GM23248 (cell line): ENCODE measurements around the gene TSPY8. TPM values are rescaled to one million over a fixed set of nuclear protein-coding genes. Genes with fewer than 3 reads are reported as not detected.
"Not testable (repeated sequence)": the region's sequence is repeated elsewhere in the genome, so short reads cannot be mapped to it uniquely, and the experiment has no call there.

Experiments
- DNase-seq: peaks from one replicate; pipeline ENCODE4 v3.0.0-alpha.2; 2015
- H2AFZ ChIP-seq: fragments of 200-600 bp; sonication (generic); 2 replicates; pipeline ENCODE4 v1.6.1; 2016; ENCODE audit warnings: antibody characterized with exemption
- H3F3A ChIP-seq: fragments of 200-600 bp; sonication (generic); 2 replicates; pipeline ENCODE4 v1.6.1; 2016; ENCODE audit warnings: mild to moderate bottlenecking, antibody characterized with exemption, mixed run types; ENCODE audit not compliant: insufficient read depth
- H3K27ac ChIP-seq: fragments of 200-600 bp; sonication (generic); 2 replicates; pipeline ENCODE4 v1.5.1; 2016; ENCODE audit warnings: mild to moderate bottlenecking
- H3K27me3 ChIP-seq: fragments of 200-600 bp; sonication (generic); replicated peaks from 2 replicates; pipeline ENCODE4 v1.6.1; 2016; ENCODE audit warnings: mild to moderate bottlenecking; ENCODE audit not compliant: insufficient read depth
- H3K36me3 ChIP-seq: fragments of 200-600 bp; sonication (generic); 2 replicates; pipeline ENCODE4 v1.6.1; 2016; ENCODE audit warnings: low read depth, mild to moderate bottlenecking
- H3K4me1 ChIP-seq: fragments of 200-600 bp; sonication (generic); 2 replicates; pipeline ENCODE4 v1.6.1; 2016; ENCODE audit warnings: mild to moderate bottlenecking; ENCODE audit not compliant: insufficient read depth
- H3K4me2 ChIP-seq: fragments of 200-600 bp; sonication (generic); one replicate; pipeline ENCODE4 v1.6.1; 2016; ENCODE audit warnings: mild to moderate bottlenecking; ENCODE audit not compliant: unreplicated experiment
- H3K4me3 ChIP-seq: fragments of 200-600 bp; sonication (generic); 2 replicates; pipeline ENCODE4 v1.5.1; 2016; ENCODE audit warnings: mild to moderate bottlenecking
- H3K79me2 ChIP-seq: fragments of 200-600 bp; sonication (generic); 2 replicates; pipeline ENCODE4 v1.6.1; 2016; ENCODE audit warnings: mild to moderate bottlenecking; ENCODE audit not compliant: insufficient read depth
- H3K9ac ChIP-seq: fragments of 200-600 bp; sonication (generic); 2 replicates; pipeline ENCODE4 v1.6.1; 2016; ENCODE audit warnings: mild to moderate bottlenecking
- H3K9me2 ChIP-seq: fragments of 200-600 bp; sonication (generic); 2 replicates; pipeline ENCODE4 v1.6.1; 2016; ENCODE audit warnings: mixed run types, mild to moderate bottlenecking, moderate library complexity; ENCODE audit not compliant: insufficient read depth
- H3K9me3 ChIP-seq: fragments of 200-600 bp; sonication (generic); one replicate; pipeline ENCODE4 v1.6.1; 2017; ENCODE audit warnings: low read depth
- H4K20me1 ChIP-seq: fragments of 200-600 bp; sonication (generic); 2 replicates; pipeline ENCODE4 v1.6.0; 2016; ENCODE audit not compliant: insufficient read depth
- EZH2phosphoT487 ChIP-seq: fragments of 200-600 bp; sonication (generic); IDR thresholded peaks from 2 replicates; pipeline ENCODE4 v1.6.1; 2018; ENCODE audit warnings: antibody characterized with exemption, moderate library complexity, mild to moderate bottlenecking, low read depth; ENCODE audit not compliant: insufficient read depth
- whole genome bisulfite sequencing, 2 experiments: methylation state at CpG; one replicate each; pipeline ENCODE4 v1.1.6; 2015 to 2017; ENCODE audit warnings: low lambda C conversion rate in 2 of 2, low coverage in 1 of 2; ENCODE audit errors: missing lambda C conversion rate in 2 of 2; 5-methylcytosine and 5-hydroxymethylcytosine counted together
- in situ Hi-C: fragments of 300-500 bp; cut with MboI; formaldehyde crosslinking; loops from 2 replicates; pipeline ENCODE4 v1.15.0; 2020
- polyA plus RNA-seq: library from polyadenylated mRNA; unstranded; fragments of >200 nt; fragmentation: Nextera tagmentation; extraction: Ambion mirVana; gene quantifications from 2 replicates; pipeline ENCODE4 v1.2.1, GENCODE V29; 2016
- small RNA-seq: library from RNA; depleted of rRNA; stranded (forward); fragments of <200 nt; gene quantifications from one replicate; pipeline ENCODE3, GENCODE V24; 2014; ENCODE audit warnings: low read depth, low replicate concordance
- total RNA-seq: library from RNA; depleted of rRNA; stranded (reverse); fragments of >200 nt; shearing (Covaris generic); gene quantifications from 2 replicates; pipeline ENCODE4 v1.2.3, GENCODE V29; 2014; rRNA removed

Gene TSPY8
- total RNA-seq (not detected in 2 replicates), polyA plus RNA-seq (not detected in 2 replicates)

GRCh38 chrY:9357497-9357896, at the start of gene TSPY8:
Gene TSPY8, plus strand, starts transcription at chrY:9357797. Its CDS starts 46 bp downstream, at chrY:9357843.
- H3K4me1 ChIP-seq, H3K4me2 ChIP-seq, H3F3A ChIP-seq, DNase-seq, H3K27ac ChIP-seq, H3K9ac ChIP-seq, H3K9me2 ChIP-seq, H3K4me3 ChIP-seq, H3K9me3 ChIP-seq, H3K36me3 ChIP-seq, H4K20me1 ChIP-seq, H2AFZ ChIP-seq, in situ Hi-C loops, H3K27me3 ChIP-seq, H3K79me2 ChIP-seq: not testable (repeated sequence)
- WGBS, 2 experiments: no CpG with 5 or more reads among the region's 25 CpGs

GRCh38 chrY:9320996-9321395, 36.6 kb upstream of the TSPY8 start:
- H2AFZ ChIP-seq: peak overlapping the region; percentile 45; the same call in 1 of the 2 replicates

GRCh38 chrY:9337164-9337563, 20.4 kb upstream of the TSPY8 start, which contains the start of gene TSPY4:
Gene TSPY4, plus strand, starts transcription at chrY:9337464. Its CDS starts 46 bp downstream, at chrY:9337510.
- H3K27ac ChIP-seq, H3K9ac ChIP-seq, H4K20me1 ChIP-seq, H2AFZ ChIP-seq, H3K79me2 ChIP-seq, H3K27me3 ChIP-seq, H3K4me2 ChIP-seq, H3K9me3 ChIP-seq, DNase-seq, H3K36me3 ChIP-seq, in situ Hi-C loops, H3K4me3 ChIP-seq, H3F3A ChIP-seq, H3K9me2 ChIP-seq, H3K4me1 ChIP-seq: not testable (repeated sequence)
- WGBS, 2 experiments: 73 to 82% methylated on average over 7 to 16 of the region's 26 CpGs

More at GRCh38 chrY:9320996-9321395, 36.6 kb upstream of the TSPY8 start:
- Histone ChIP-seq H3K9ac (no peak overlapping the region), H3F3A (no peaks in the 10 kb centered on the region), H3K36me3 (no peaks in the 10 kb centered on the region), H3K4me1 (peaks cover 12% of the 10 kb centered on the region), H3K4me3 (no peak overlapping the region), H3K27ac (no peak overlapping the region), H3K9me3 (no peaks in the 10 kb centered on the region), H3K27me3 (no peaks in the 10 kb centered on the region), H3K4me2 (no peak overlapping the region), H4K20me1 (no peaks in the 10 kb centered on the region), H3K9me2 (no peaks in the 10 kb centered on the region), H3K79me2 (no peaks in the 10 kb centered on the region)
- DNase-seq: peak; percentile 5
- TF ChIP-seq EZH2phosphoT487: no peak
- WGBS, 2 experiments: 14 to 17% methylated on average over 3 to 7 of the region's 7 CpGs
- in situ Hi-C loops: no loop called here

- WGBS, 2 experiments: 81% methylated on average over 13 to 18 of the region's 26 CpGs
- H3K4me3 ChIP-seq: not testable (repeated sequence)
Measured at GRCh38 chrY:9396527-9396926, 38.9 kb downstream of the TSPY8 start.

GRCh38 chrY:9398121-9398520, 40.5 kb downstream of the TSPY8 start, which contains the start of gene TSPY3:
Gene TSPY3, plus strand, starts transcription at chrY:9398421. Its CDS starts 46 bp downstream, at chrY:9398467.
- H3K9ac ChIP-seq, H3K27me3 ChIP-seq, in situ Hi-C loops, H3F3A ChIP-seq, H3K79me2 ChIP-seq, H3K9me3 ChIP-seq, H3K36me3 ChIP-seq, DNase-seq, H2AFZ ChIP-seq, H3K27ac ChIP-seq, H3K4me3 ChIP-seq, H3K4me1 ChIP-seq, H3K9me2 ChIP-seq, H4K20me1 ChIP-seq, H3K4me2 ChIP-seq: not testable (repeated sequence)
- no CpG with 5 or more reads among the region's 26 CpGs for WGBS, 2 experiments

More at GRCh38 chrY:9396527-9396926, 38.9 kb downstream of the TSPY8 start:
- H3K9me3 ChIP-seq, H3K9ac ChIP-seq, H3K4me1 ChIP-seq, DNase-seq, H2AFZ ChIP-seq, H3K4me2 ChIP-seq, H3K79me2 ChIP-seq, in situ Hi-C loops, H3K36me3 ChIP-seq, H3F3A ChIP-seq, H3K9me2 ChIP-seq, H4K20me1 ChIP-seq, H3K27ac ChIP-seq, H3K27me3 ChIP-seq: not testable (repeated sequence)

Small RNAs within 50 kb of the gene (small RNA-seq; reads per million reads assigned to genes)
- not detected for gene AC006158.1

Other genes starting within 250 kb of the TSPY8 start
- gene TSPY4, start 20.3 kb upstream of the TSPY8 start, total RNA-seq: not detected in 2 replicates
- not detected in 2 replicates for gene TSPY4, start 20.3 kb upstream of the TSPY8 start, polyA plus RNA-seq
- not detected in 2 replicates for gene TSPY3, start 40.6 kb downstream of the TSPY8 start, total RNA-seq
- gene TSPY3, start 40.6 kb downstream of the TSPY8 start, polyA plus RNA-seq: not detected in 2 replicates
- not detected in 2 replicates for gene TSPY1, start 109.2 kb downstream of the TSPY8 start, total RNA-seq
- not detected in 2 replicates for gene TSPY1, start 109.2 kb downstream of the TSPY8 start, polyA plus RNA-seq
- gene TSPY9, start 129.5 kb downstream of the TSPY8 start, total RNA-seq: not detected in 2 replicates
- not detected in 2 replicates for gene TSPY9, start 129.5 kb downstream of the TSPY8 start, polyA plus RNA-seq
- not detected in 2 replicates for gene TSPY10, start 170.1 kb downstream of the TSPY8 start, total RNA-seq
- not detected in 2 replicates for gene TSPY10, start 170.1 kb downstream of the TSPY8 start, polyA plus RNA-seq